CD4-positive, alpha-beta T cell treated with Interferon gamma for 1 hour (primary cell): Measurements from ENCODE around the gene RPUSD3.
"Not testable (repeated sequence)": the region's sequence is repeated elsewhere in the genome, so short reads cannot be mapped to it uniquely, and the experiment has no call there.

ENCODE experiments used
- DNase-seq: peaks from one replicate; pipeline ENCODE4 v3.0.0-alpha.2; 2020

RPUSD3 gene

GRCh38 chr3:9843715-9844438 is at the start of gene RPUSD3:
TSS of gene RPUSD3 (minus strand) at chr3:9844008. CDS start at chr3:9843990, 18 bp downstream.
- DNase-seq, result peak; percentile 92

- no peak for DNase-seq
Observed at GRCh38 chr3:9891072-9891622, 47.3 kb upstream of the RPUSD3 start.

- DNase-seq, result peak; percentile 89
Observed at GRCh38 chr3:9890249-9891071, 46.7 kb upstream of the RPUSD3 start, which contains the start of gene JAGN1. TSS of gene JAGN1 (plus strand) at chr3:9890610. CDS start at chr3:9890723, 113 bp downstream.

- no peak for DNase-seq
Observed at GRCh38 chr3:9889405-9889804, 45.6 kb upstream of the RPUSD3 start.

GRCh38 chr3:9888540-9888939 is 44.7 kb upstream of the RPUSD3 start:
- DNase-seq, result no peak

GRCh38 chr3:9887480-9887879 is 43.7 kb upstream of the RPUSD3 start:
- DNase-seq, result no peak

- no peak for DNase-seq
Observed at GRCh38 chr3:9886328-9886727, 42.5 kb upstream of the RPUSD3 start.

GRCh38 chr3:9884555-9885165 is 40.9 kb upstream of the RPUSD3 start:
- no peak for DNase-seq

GRCh38 chr3:9883706-9884554 is 40.1 kb upstream of the RPUSD3 start:
- DNase-seq, result no peak

GRCh38 chr3:9881441-9881840 is 37.6 kb upstream of the RPUSD3 start:
- no peak for DNase-seq

- no peak for DNase-seq
Observed at GRCh38 chr3:9879830-9880549, 36.2 kb upstream of the RPUSD3 start, which contains the start of gene CIDEC. TSS of gene CIDEC (minus strand) at chr3:9880253. CDS start at chr3:9878486, 1,767 bp downstream.

GRCh38 chr3:9878700-9879099 is 34.9 kb upstream of the RPUSD3 start:
- no peak for DNase-seq

GRCh38 chr3:9876991-9877390 is 33.2 kb upstream of the RPUSD3 start:
- DNase-seq, result no peak

- DNase-seq, result not testable (repeated sequence)
Observed at GRCh38 chr3:9876255-9876654, 32.4 kb upstream of the RPUSD3 start.

- DNase-seq, result no peak
Observed at GRCh38 chr3:9875448-9875847, 31.6 kb upstream of the RPUSD3 start.

GRCh38 chr3:9872067-9872466 is 28.3 kb upstream of the RPUSD3 start:
- DNase-seq, result not testable (repeated sequence)

- DNase-seq, result no peak
Observed at GRCh38 chr3:9870978-9871377, 27.2 kb upstream of the RPUSD3 start.

- no peak for DNase-seq
Observed at GRCh38 chr3:9869955-9870354, 26.1 kb upstream of the RPUSD3 start.

GRCh38 chr3:9867106-9867505 is 23.3 kb upstream of the RPUSD3 start:
- DNase-seq, result no peak

GRCh38 chr3:9866639-9867038 is 22.8 kb upstream of the RPUSD3 start:
- no peak for DNase-seq

- not testable (repeated sequence) for DNase-seq
Observed at GRCh38 chr3:9865125-9865637, 21.4 kb upstream of the RPUSD3 start.
